Liver (tissue), 3 donors: ENCODE measurements around the gene DPH2.

Experiments
- FOXA1 ChIP-seq: IDR thresholded peaks from 2 replicates; pipeline ENCODE4 v1.6.1; 2016; ENCODE audit warnings: antibody characterized with exemption
- JUND ChIP-seq, 2 donors: IDR thresholded peaks; 2 replicates each; pipeline ENCODE4 v1.6.1; 2016; ENCODE audit warnings: antibody characterized with exemption in 2 of 2
- RAD21 ChIP-seq, 2 donors: IDR thresholded peaks; 2 replicates each; pipeline ENCODE4 v1.6.1; 2016; ENCODE audit warnings: antibody characterized with exemption in 2 of 2, mild to moderate bottlenecking in 2 of 2
- SP1 ChIP-seq: IDR thresholded peaks from 2 replicates; pipeline ENCODE4 v1.6.1; 2018; ENCODE audit warnings: antibody characterized with exemption, mild to moderate bottlenecking
- TAF1 ChIP-seq: conservative IDR thresholded peaks from 2 replicates; pipeline ENCODE4 v1.6.1; 2016; ENCODE audit warnings: antibody characterized with exemption, mild to moderate bottlenecking
- TF ChIP-seq, protein P1 (sequence below): fragments of 150-350 bp; IDR thresholded peaks from 2 replicates; pipeline ENCODE4 v1.5.1; 2017; ENCODE audit warnings: improper control_type of control experiment, low read depth, low read length; ENCODE audit not compliant: missing input control
- TF ChIP-seq, protein P2 (sequence below): IDR thresholded peaks from 2 replicates; pipeline ENCODE4 v1.6.1; 2016; ENCODE audit warnings: antibody characterized with exemption, mild to moderate bottlenecking
- TF ChIP-seq, protein P3 (sequence below): IDR thresholded peaks from 2 replicates; pipeline ENCODE4 v1.6.1; 2016; ENCODE audit warnings: antibody characterized with exemption
- donor health status: healthy.
- donor health status: healthy.

DNA sequence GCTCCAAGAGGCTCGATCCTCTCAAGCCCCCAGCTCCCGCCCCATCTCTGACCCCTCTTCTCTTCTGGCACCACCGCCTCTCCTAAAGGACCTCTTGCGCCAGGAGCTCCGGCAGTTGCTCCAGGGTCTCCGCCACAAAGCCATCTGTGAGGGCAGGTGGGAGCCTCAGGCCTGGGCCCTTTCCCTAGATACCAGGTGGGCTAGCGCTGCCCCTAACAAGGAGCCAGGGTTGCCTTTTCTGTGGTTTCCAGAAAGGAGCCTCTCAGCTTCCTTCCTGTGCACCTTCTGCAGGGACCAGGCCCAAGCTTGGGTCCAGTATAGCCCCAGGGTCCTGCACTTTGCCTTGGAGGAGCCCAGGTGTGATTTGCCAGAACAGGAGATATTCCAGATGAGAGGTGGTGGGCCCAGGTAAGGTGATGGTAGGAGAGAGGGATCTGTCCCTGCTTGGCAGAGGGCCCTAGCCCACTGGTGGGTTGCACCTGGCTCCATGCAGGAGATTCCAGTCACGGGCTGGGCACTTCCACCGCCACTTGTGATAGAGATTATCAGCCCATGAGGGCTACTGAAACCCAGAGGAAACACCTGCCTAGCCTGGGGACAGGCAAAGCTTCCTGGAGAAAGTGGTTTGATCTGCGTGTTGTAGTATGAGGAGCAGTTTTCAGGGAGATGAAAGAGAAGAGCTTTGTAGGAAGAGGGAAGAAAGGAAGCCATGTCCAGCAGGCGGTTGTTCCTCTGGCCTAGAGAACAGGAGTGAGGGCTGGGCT lies 22.6 kb downstream of the DPH2 start:
- TF ChIP-seq, protein P1, sequence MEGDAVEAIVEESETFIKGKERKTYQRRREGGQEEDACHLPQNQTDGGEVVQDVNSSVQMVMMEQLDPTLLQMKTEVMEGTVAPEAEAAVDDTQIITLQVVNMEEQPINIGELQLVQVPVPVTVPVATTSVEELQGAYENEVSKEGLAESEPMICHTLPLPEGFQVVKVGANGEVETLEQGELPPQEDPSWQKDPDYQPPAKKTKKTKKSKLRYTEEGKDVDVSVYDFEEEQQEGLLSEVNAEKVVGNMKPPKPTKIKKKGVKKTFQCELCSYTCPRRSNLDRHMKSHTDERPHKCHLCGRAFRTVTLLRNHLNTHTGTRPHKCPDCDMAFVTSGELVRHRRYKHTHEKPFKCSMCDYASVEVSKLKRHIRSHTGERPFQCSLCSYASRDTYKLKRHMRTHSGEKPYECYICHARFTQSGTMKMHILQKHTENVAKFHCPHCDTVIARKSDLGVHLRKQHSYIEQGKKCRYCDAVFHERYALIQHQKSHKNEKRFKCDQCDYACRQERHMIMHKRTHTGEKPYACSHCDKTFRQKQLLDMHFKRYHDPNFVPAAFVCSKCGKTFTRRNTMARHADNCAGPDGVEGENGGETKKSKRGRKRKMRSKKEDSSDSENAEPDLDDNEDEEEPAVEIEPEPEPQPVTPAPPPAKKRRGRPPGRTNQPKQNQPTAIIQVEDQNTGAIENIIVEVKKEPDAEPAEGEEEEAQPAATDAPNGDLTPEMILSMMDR = no peak
- TF ChIP-seq TAF1 = no peak
- no peak for TF ChIP-seq RAD21 (IDR thresholded peaks at IDR 0.05)
- TF ChIP-seq JUND (IDR thresholded peaks at IDR 0.05) = no peak
- no peak for TF ChIP-seq FOXA1
- TF ChIP-seq, protein P2, sequence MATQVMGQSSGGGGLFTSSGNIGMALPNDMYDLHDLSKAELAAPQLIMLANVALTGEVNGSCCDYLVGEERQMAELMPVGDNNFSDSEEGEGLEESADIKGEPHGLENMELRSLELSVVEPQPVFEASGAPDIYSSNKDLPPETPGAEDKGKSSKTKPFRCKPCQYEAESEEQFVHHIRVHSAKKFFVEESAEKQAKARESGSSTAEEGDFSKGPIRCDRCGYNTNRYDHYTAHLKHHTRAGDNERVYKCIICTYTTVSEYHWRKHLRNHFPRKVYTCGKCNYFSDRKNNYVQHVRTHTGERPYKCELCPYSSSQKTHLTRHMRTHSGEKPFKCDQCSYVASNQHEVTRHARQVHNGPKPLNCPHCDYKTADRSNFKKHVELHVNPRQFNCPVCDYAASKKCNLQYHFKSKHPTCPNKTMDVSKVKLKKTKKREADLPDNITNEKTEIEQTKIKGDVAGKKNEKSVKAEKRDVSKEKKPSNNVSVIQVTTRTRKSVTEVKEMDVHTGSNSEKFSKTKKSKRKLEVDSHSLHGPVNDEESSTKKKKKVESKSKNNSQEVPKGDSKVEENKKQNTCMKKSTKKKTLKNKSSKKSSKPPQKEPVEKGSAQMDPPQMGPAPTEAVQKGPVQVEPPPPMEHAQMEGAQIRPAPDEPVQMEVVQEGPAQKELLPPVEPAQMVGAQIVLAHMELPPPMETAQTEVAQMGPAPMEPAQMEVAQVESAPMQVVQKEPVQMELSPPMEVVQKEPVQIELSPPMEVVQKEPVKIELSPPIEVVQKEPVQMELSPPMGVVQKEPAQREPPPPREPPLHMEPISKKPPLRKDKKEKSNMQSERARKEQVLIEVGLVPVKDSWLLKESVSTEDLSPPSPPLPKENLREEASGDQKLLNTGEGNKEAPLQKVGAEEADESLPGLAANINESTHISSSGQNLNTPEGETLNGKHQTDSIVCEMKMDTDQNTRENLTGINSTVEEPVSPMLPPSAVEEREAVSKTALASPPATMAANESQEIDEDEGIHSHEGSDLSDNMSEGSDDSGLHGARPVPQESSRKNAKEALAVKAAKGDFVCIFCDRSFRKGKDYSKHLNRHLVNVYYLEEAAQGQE = no peak
- TF ChIP-seq, protein P3, sequence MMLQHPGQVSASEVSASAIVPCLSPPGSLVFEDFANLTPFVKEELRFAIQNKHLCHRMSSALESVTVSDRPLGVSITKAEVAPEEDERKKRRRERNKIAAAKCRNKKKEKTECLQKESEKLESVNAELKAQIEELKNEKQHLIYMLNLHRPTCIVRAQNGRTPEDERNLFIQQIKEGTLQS = no peak
- TF ChIP-seq SP1 = no peak
